ENCODE results near the gene NFIA. TPM values are rescaled to one million over a fixed set of nuclear protein-coding genes. Genes with fewer than 3 reads are reported as not detected.
A peak's percentile ranks its signal among the peaks of the same experiment; 100 is the strongest.

Gene NFIA
- total RNA-seq, 1 experiment from 2014 or later = 0.35 TPM

DNA sequence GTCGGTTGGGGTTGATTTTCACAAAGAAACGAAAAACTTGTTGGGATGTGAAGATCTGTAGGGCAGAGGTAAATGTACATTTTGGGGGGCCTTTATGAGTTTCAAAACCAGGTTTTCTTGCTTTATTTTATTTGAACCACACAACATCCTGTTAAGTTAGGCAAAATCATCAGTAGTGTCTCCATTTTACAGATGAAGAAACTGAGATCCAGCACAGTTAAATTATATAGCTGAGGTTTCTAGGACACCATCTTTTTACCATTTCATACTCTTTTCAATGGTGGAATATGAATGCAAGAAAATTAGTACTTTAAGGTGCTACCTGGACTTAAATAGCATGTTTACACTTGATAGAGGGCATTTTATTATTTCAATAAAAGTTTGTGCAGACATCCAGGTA lies 187.7 kb downstream of the NFIA start:
- no peak overlapping the region for H3K9ac ChIP-seq (ENCODE audit: extremely low read depth, insufficient read length, low read length)
- H3K9me3 ChIP-seq (ENCODE audit: control insufficient read depth, low read depth, low read length) = no peaks in the 10 kb centered on the region
- no peak overlapping the region for H3K4ac ChIP-seq (ENCODE audit: low read depth, low read length)
- H4K5ac ChIP-seq (ENCODE audit: insufficient read length, low read depth, low read length) = no peak overlapping the region
- no peaks in the 10 kb centered on the region for H3K27me3 Mint-ChIP-seq (ENCODE audit: low read depth)
- peak overlapping the region in 1 of 3 experiments; percentile 48; a peak in 2 of 7 replicates for H3K27ac Mint-ChIP-seq
- H3K9me3 Mint-ChIP-seq = no peaks in the 10 kb centered on the region
- H2BK5ac ChIP-seq (ENCODE audit: insufficient read length, low read length) = no peak overlapping the region
- H3K18ac ChIP-seq (ENCODE audit: insufficient read length, low read depth, low read length) = no peak overlapping the region
- H3T11ph ChIP-seq (ENCODE audit: low read length) = no peak overlapping the region
- H2AK5ac ChIP-seq (ENCODE audit: insufficient read length, low read length) = no peak overlapping the region
- no peak overlapping the region for H2BK12ac ChIP-seq (ENCODE audit: insufficient read length, low read depth, low read length)
- no peaks in the 10 kb centered on the region for H3K23me2 ChIP-seq (ENCODE audit: insufficient read length, low read depth, low read length, poor library complexity, severe bottlenecking)
- TF ChIP-seq, protein P1, sequence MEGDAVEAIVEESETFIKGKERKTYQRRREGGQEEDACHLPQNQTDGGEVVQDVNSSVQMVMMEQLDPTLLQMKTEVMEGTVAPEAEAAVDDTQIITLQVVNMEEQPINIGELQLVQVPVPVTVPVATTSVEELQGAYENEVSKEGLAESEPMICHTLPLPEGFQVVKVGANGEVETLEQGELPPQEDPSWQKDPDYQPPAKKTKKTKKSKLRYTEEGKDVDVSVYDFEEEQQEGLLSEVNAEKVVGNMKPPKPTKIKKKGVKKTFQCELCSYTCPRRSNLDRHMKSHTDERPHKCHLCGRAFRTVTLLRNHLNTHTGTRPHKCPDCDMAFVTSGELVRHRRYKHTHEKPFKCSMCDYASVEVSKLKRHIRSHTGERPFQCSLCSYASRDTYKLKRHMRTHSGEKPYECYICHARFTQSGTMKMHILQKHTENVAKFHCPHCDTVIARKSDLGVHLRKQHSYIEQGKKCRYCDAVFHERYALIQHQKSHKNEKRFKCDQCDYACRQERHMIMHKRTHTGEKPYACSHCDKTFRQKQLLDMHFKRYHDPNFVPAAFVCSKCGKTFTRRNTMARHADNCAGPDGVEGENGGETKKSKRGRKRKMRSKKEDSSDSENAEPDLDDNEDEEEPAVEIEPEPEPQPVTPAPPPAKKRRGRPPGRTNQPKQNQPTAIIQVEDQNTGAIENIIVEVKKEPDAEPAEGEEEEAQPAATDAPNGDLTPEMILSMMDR (conservative IDR thresholded peaks at IDR 0.05) = no peak
- no peaks in the 10 kb centered on the region for H3K79me1 ChIP-seq (ENCODE audit: insufficient read depth, low read depth, low read length, poor library complexity, severe bottlenecking)
- no peak overlapping the region for H2BK20ac ChIP-seq (ENCODE audit: low read depth, low read length, poor library complexity, severe bottlenecking)
- H3K14ac ChIP-seq (ENCODE audit: insufficient read depth, low read length) = no peak overlapping the region
- no peaks in the 10 kb centered on the region; the same call in 1 of the 2 replicates for H3K4me1 ChIP-seq (ENCODE audit: insufficient read depth, low read length)
- H3K4me1 Mint-ChIP-seq = peaks cover 17 to 30% of the 10 kb centered on the region in 2 experiments
- no peak for DNase-seq
- H2BK120ac ChIP-seq (ENCODE audit: low read depth, low read length, poor library complexity, severe bottlenecking) = no peak overlapping the region
- WGBS (ENCODE audit: extremely low coverage, insufficient read length, low lambda C conversion rate) = no CpG with 5 or more reads among the region's 2 CpGs
- H2BK15ac ChIP-seq (ENCODE audit: low read depth, low read length) = no peak overlapping the region
- no peak overlapping the region for H4K8ac ChIP-seq (replicated peaks; ENCODE audit: insufficient read length, low read depth, low read length)
- H3K27ac ChIP-seq (ENCODE audit: insufficient read length, low read depth, low read length) = no peak overlapping the region
- no peaks in the 10 kb centered on the region for H4K20me1 ChIP-seq (ENCODE audit: control insufficient read depth, insufficient read depth, insufficient read length)
- no peaks in the 10 kb centered on the region for H3K27me3 ChIP-seq (ENCODE audit: insufficient read depth, low read length)
- no peak overlapping the region for H3K4me3 Mint-ChIP-seq
- no peak overlapping the region for H3K4me2 ChIP-seq (ENCODE audit: insufficient read depth, insufficient read length, low read length)
- no peak overlapping the region for H3K56ac ChIP-seq (ENCODE audit: insufficient read length, low read depth, low read length)
- H3K79me2 ChIP-seq (ENCODE audit: insufficient read depth, low read length) = no peaks in the 10 kb centered on the region
- H2AFZ ChIP-seq (ENCODE audit: low read length) = no peak overlapping the region
- H3K36me3 Mint-ChIP-seq (ENCODE audit: insufficient read depth in 1 of 3, low read depth in 3 of 3) = no peaks in the 10 kb centered on the region; a peak in 1 of 7 replicates
- no peak overlapping the region for H4K91ac ChIP-seq (ENCODE audit: insufficient read length, low read depth, low read length)
- no peak overlapping the region for H3K23ac ChIP-seq (ENCODE audit: insufficient read length, low read depth, low read length)

All from H9 (cell line).